ENCODE results near the gene MAML2. TPM values are rescaled to one million over a fixed set of nuclear protein-coding genes. Genes with fewer than 3 reads are reported as not detected.
A peak's percentile ranks its signal among the peaks of the same experiment; 100 is the strongest.

Gene MAML2
- total and polyA plus RNA-seq, 2 experiments from 2014 or later: 2.0 to 7.1 TPM

DNA sequence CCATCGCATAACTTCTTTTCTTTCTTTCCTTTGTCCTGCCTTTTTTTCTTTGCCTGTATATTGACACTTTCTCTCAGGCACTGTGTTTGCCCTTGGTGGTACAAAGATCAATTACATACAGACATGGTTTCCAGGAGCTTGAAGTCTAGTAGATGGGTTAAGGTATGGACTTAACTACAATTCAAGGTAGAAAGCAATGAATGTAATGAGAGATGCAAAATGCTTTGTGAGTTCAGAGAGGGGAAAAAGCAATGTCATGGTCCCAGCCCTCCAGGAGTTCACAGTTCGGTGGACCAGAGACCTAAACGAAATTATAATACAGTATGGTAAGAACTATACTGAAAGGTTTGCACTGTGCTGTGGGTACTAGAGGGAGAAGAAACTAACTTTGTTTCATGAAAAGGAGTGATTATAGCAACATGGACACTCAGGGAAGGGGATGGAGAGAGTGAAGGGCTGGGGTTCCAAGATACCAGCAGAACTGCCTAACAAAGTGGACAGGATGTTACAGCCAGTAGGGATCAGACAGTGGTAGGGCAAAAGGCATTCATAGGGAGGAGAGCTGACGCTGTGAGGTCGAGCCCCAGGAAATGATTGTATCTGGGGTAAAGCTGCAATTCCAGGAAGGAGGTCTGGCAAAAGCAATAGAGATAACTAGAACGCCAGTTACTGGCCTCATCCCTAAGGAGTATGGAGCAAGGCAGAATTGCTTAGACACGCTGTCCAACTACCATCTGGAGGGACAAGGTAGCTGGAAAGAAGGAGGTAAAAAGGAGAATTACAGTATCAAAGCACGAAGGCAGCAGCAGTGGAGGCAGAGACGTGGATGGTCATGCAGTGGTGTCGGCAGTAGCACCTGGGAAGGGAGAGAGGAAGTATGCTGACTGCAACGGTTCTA is 260.7 kb downstream of the MAML2 start:
- no peaks in the 10 kb centered on the region for H3K79me2 ChIP-seq (replicated peaks; ENCODE audit: insufficient read depth)
- H3K9me3 Mint-ChIP-seq: no peaks in the 10 kb centered on the region
- 0 out of 2 replicates have a peak overlapping the region, but pooled peaks have one; percentile 46 for H3K4me2 ChIP-seq
- no peaks in the 10 kb centered on the region for H3F3A ChIP-seq (replicated peaks; ENCODE audit: low read depth)
- TF ChIP-seq, protein P1, sequence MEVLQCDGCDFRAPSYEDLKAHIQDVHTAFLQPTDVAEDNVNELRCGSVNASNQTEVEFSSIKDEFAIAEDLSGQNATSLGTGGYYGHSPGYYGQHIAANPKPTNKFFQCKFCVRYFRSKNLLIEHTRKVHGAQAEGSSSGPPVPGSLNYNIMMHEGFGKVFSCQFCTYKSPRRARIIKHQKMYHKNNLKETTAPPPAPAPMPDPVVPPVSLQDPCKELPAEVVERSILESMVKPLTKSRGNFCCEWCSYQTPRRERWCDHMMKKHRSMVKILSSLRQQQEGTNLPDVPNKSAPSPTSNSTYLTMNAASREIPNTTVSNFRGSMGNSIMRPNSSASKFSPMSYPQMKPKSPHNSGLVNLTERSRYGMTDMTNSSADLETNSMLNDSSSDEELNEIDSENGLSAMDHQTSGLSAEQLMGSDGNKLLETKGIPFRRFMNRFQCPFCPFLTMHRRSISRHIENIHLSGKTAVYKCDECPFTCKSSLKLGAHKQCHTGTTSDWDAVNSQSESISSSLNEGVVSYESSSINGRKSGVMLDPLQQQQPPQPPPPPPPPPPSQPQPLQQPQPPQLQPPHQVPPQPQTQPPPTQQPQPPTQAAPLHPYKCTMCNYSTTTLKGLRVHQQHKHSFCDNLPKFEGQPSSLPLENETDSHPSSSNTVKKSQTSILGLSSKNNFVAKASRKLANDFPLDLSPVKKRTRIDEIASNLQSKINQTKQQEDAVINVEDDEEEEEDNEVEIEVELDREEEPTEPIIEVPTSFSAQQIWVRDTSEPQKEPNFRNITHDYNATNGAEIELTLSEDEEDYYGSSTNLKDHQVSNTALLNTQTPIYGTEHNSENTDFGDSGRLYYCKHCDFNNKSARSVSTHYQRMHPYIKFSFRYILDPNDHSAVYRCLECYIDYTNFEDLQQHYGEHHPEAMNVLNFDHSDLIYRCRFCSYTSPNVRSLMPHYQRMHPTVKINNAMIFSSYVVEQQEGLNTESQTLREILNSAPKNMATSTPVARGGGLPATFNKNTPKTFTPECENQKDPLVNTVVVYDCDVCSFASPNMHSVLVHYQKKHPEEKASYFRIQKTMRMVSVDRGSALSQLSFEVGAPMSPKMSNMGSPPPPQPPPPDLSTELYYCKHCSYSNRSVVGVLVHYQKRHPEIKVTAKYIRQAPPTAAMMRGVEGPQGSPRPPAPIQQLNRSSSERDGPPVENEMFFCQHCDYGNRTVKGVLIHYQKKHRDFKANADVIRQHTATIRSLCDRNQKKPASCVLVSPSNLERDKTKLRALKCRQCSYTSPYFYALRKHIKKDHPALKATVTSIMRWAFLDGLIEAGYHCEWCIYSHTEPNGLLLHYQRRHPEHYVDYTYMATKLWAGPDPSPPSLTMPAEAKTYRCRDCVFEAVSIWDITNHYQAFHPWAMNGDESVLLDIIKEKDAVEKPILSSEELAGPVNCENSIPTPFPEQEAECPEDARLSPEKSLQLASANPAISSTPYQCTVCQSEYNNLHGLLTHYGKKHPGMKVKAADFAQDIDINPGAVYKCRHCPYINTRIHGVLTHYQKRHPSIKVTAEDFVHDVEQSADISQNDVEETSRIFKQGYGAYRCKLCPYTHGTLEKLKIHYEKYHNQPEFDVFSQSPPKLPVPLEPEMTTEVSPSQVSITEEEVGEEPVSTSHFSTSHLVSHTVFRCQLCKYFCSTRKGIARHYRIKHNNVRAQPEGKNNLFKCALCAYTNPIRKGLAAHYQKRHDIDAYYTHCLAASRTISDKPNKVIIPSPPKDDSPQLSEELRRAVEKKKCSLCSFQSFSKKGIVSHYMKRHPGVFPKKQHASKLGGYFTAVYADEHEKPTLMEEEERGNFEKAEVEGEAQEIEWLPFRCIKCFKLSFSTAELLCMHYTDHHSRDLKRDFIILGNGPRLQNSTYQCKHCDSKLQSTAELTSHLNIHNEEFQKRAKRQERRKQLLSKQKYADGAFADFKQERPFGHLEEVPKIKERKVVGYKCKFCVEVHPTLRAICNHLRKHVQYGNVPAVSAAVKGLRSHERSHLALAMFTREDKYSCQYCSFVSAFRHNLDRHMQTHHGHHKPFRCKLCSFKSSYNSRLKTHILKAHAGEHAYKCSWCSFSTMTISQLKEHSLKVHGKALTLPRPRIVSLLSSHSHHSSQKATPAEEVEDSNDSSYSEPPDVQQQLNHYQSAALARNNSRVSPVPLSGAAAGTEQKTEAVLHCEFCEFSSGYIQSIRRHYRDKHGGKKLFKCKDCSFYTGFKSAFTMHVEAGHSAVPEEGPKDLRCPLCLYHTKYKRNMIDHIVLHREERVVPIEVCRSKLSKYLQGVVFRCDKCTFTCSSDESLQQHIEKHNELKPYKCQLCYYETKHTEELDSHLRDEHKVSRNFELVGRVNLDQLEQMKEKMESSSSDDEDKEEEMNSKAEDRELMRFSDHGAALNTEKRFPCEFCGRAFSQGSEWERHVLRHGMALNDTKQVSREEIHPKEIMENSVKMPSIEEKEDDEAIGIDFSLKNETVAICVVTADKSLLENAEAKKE (CRISPR knock-in tag; IDR thresholded peaks at IDR 0.05): no peak
- TF ChIP-seq ZNF331 (CRISPR knock-in tag; IDR thresholded peaks at IDR 0.05; ENCODE audit: low read depth) (no peak), CREB1 (CRISPR knock-in tag; IDR thresholded peaks at IDR 0.05; ENCODE audit: low read depth) (no peak), ZNF114 (CRISPR knock-in tag; IDR thresholded peaks at IDR 0.05) (no peak), JUNB (IDR thresholded peaks at IDR 0.05; ENCODE audit: unreplicated experiment) (no peak), EZH2 (IDR thresholded peaks at IDR 0.05; ENCODE audit: low read depth, unreplicated experiment) (no peak), STAT1 (IDR thresholded peaks at IDR 0.05; ENCODE audit: unreplicated experiment) (no peak), EZH2phosphoT487 (IDR thresholded peaks at IDR 0.05; ENCODE audit: unreplicated experiment) (no peak), NANOG (IDR thresholded peaks at IDR 0.05; ENCODE audit: borderline replicate concordance) (no peak), POLR2AphosphoS5 (IDR thresholded peaks at IDR 0.05; ENCODE audit: low read depth) (no peak)
- TF ChIP-seq, protein P2, sequence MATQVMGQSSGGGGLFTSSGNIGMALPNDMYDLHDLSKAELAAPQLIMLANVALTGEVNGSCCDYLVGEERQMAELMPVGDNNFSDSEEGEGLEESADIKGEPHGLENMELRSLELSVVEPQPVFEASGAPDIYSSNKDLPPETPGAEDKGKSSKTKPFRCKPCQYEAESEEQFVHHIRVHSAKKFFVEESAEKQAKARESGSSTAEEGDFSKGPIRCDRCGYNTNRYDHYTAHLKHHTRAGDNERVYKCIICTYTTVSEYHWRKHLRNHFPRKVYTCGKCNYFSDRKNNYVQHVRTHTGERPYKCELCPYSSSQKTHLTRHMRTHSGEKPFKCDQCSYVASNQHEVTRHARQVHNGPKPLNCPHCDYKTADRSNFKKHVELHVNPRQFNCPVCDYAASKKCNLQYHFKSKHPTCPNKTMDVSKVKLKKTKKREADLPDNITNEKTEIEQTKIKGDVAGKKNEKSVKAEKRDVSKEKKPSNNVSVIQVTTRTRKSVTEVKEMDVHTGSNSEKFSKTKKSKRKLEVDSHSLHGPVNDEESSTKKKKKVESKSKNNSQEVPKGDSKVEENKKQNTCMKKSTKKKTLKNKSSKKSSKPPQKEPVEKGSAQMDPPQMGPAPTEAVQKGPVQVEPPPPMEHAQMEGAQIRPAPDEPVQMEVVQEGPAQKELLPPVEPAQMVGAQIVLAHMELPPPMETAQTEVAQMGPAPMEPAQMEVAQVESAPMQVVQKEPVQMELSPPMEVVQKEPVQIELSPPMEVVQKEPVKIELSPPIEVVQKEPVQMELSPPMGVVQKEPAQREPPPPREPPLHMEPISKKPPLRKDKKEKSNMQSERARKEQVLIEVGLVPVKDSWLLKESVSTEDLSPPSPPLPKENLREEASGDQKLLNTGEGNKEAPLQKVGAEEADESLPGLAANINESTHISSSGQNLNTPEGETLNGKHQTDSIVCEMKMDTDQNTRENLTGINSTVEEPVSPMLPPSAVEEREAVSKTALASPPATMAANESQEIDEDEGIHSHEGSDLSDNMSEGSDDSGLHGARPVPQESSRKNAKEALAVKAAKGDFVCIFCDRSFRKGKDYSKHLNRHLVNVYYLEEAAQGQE (IDR thresholded peaks at IDR 0.05; ENCODE audit: unreplicated experiment): no peak
- TF ChIP-seq, protein P3, sequence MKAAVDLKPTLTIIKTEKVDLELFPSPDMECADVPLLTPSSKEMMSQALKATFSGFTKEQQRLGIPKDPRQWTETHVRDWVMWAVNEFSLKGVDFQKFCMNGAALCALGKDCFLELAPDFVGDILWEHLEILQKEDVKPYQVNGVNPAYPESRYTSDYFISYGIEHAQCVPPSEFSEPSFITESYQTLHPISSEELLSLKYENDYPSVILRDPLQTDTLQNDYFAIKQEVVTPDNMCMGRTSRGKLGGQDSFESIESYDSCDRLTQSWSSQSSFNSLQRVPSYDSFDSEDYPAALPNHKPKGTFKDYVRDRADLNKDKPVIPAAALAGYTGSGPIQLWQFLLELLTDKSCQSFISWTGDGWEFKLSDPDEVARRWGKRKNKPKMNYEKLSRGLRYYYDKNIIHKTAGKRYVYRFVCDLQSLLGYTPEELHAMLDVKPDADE (IDR thresholded peaks at IDR 0.05): no peak
- TF ChIP-seq, protein P4, sequence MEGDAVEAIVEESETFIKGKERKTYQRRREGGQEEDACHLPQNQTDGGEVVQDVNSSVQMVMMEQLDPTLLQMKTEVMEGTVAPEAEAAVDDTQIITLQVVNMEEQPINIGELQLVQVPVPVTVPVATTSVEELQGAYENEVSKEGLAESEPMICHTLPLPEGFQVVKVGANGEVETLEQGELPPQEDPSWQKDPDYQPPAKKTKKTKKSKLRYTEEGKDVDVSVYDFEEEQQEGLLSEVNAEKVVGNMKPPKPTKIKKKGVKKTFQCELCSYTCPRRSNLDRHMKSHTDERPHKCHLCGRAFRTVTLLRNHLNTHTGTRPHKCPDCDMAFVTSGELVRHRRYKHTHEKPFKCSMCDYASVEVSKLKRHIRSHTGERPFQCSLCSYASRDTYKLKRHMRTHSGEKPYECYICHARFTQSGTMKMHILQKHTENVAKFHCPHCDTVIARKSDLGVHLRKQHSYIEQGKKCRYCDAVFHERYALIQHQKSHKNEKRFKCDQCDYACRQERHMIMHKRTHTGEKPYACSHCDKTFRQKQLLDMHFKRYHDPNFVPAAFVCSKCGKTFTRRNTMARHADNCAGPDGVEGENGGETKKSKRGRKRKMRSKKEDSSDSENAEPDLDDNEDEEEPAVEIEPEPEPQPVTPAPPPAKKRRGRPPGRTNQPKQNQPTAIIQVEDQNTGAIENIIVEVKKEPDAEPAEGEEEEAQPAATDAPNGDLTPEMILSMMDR (conservative IDR thresholded peaks at IDR 0.05; ENCODE audit: low read depth in 2 of 2): no peak
- H3K4me3 Mint-ChIP-seq: no peak overlapping the region
- no peaks in the 10 kb centered on the region for H4K20me1 ChIP-seq (replicated peaks; ENCODE audit: insufficient read depth)
- H3K36me3 ChIP-seq (ENCODE audit: insufficient read depth): no peaks in the 10 kb centered on the region
- ATAC-seq (peak; percentile 55), DNase-seq (ENCODE audit: low spot score) (no peak)
- H2AFZ ChIP-seq: no peak overlapping the region
- no peak overlapping the region for H3K27ac ChIP-seq (ENCODE audit: low read depth)
- H3K27me3 ChIP-seq (ENCODE audit: insufficient read depth): no peaks in the 10 kb centered on the region
- H3K9me2 ChIP-seq (ENCODE audit: insufficient read depth): 0 out of 2 replicates have a peak, but pooled peaks cover 4% of the 10 kb centered on the region
- H3K27me3 Mint-ChIP-seq (ENCODE audit: insufficient read depth, low read depth, poor library complexity): no peaks in the 10 kb centered on the region
- H3K36me3 Mint-ChIP-seq (ENCODE audit: low read depth): no peaks in the 10 kb centered on the region
- H3K4me3 ChIP-seq: no peak overlapping the region
- peaks cover 49% of the 10 kb centered on the region for H3K4me1 ChIP-seq (ENCODE audit: insufficient read depth)
- peaks cover 23% of the 10 kb centered on the region; the same call in 2 of the 3 replicates for H3K4me1 Mint-ChIP-seq
- no peak overlapping the region for H3K27ac Mint-ChIP-seq

Data from GM23338 (cell line).